WTC11 (cell line): ENCODE results near the gene RTF1.

ENCODE experiments used
- CREB1 ChIP-seq: sonication (generic); formaldehyde crosslinking; IDR thresholded peaks from 2 replicates; pipeline ENCODE4 v1.8.0; 2023; ENCODE audit warnings: mild to moderate bottlenecking, missing genetic modification reagents
- CREM ChIP-seq: sonication (generic); formaldehyde crosslinking; IDR thresholded peaks from 2 replicates; pipeline ENCODE4 v1.8.1; 2022; ENCODE audit warnings: mild to moderate bottlenecking, missing genetic modification reagents, moderate library complexity
- TF ChIP-seq, protein P1 (sequence below): sonication (generic); formaldehyde crosslinking; IDR thresholded peaks from 2 replicates; pipeline ENCODE4 v1.8.0; 2022; ENCODE audit warnings: mild to moderate bottlenecking, missing genetic modification reagents

DNA sequence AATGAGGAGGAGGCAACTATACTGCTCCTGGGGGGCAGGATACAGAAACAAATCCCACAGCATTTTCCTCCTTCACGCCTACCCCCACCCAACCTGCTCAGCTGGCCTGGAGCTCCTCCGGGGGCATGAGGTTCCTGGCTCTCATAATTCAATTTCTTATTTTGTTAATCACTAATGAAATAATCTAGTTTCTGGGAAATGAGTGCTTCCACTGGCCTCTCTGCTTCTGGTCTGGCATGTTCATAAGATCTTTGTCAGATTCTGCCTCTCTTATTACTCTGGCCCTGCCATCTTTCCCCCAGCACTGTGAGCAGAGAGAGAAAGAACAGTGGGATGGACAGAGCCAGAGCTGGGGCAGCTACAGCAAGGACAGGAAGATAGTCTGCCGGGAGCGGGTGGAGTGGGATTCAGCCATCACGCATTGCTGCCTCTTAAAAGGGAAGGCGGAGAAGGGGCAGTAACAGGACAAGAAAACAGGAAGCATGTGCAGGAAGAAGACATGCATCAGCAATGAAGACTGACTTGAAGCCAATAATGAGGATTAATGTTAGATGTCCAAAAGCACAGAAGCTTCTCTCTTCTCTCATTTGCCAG, 113.6 kb downstream of the RTF1 start:
- TF ChIP-seq CREM (CRISPR knock-in tag) (no peak), CREB1 (CRISPR knock-in tag) (no peak)
- TF ChIP-seq, protein P1, sequence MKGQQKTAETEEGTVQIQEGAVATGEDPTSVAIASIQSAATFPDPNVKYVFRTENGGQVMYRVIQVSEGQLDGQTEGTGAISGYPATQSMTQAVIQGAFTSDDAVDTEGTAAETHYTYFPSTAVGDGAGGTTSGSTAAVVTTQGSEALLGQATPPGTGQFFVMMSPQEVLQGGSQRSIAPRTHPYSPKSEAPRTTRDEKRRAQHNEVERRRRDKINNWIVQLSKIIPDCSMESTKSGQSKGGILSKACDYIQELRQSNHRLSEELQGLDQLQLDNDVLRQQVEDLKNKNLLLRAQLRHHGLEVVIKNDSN (CRISPR knock-in tag) = no peak
